Cardiac muscle cell (in vitro differentiated cells and primary cell): ENCODE measurements around the gene TNFRSF17. TPM values are rescaled to one million over a fixed set of nuclear protein-coding genes. Genes with fewer than 3 reads are reported as not detected.
A peak's percentile ranks its signal among the peaks of the same experiment; 100 is the strongest.

Experiments
- DNase-seq, 2 donors: peaks; one replicate each; pipeline versions ENCODE4 v3.0.0 to v3.0.0-alpha.2; 2010 to 2017; ENCODE audit warnings: low read depth in 1 of 2, low spot score in 1 of 2
- H3K27ac ChIP-seq: fragments of 200-600 bp; sonication (generic); 2 replicates; pipeline ENCODE4 v1.5.1; 2016
- H3K27me3 ChIP-seq: fragments of 200-600 bp; sonication (generic); 2 replicates; pipeline ENCODE4 v1.6.0; 2016; ENCODE audit warnings: control low read depth
- H3K36me3 ChIP-seq: fragments of 200-600 bp; sonication (generic); 2 replicates; pipeline ENCODE4 v1.5.1; 2016; ENCODE audit warnings: control low read depth
- H3K4me1 ChIP-seq: fragments of 200-600 bp; sonication (generic); 2 replicates; pipeline ENCODE4 v1.8.1; 2017; ENCODE audit warnings: low read depth, mild to moderate bottlenecking, mixed run types
- H3K4me3 ChIP-seq: fragments of 200-600 bp; sonication (generic); 2 replicates; pipeline ENCODE4 v1.5.1; 2016; ENCODE audit warnings: mild to moderate bottlenecking
- H3K9me3 ChIP-seq: fragments of 200-600 bp; sonication (generic); 2 replicates; pipeline ENCODE4 v1.5.1; 2017; ENCODE audit warnings: low read depth, mild to moderate bottlenecking, control low read depth
- CTCF ChIP-seq: IDR thresholded peaks from 2 replicates; pipeline ENCODE4 v1.5.1; 2012; ENCODE audit warnings: low read depth, mild to moderate bottlenecking, low read length
- polyA plus RNA-seq: library from polyadenylated mRNA; unstranded; fragments of >200 nt; fragmentation: Nextera tagmentation; extraction: Ambion mirVana; gene quantifications from 2 replicates; pipeline ENCODE4 v1.2.1, GENCODE V29; 2016
- total RNA-seq: library from RNA; depleted of rRNA; stranded (reverse); fragments of >200 nt; gene quantifications from 2 replicates; pipeline ENCODE4 v1.2.3, GENCODE V29; 2016

TNFRSF17 gene
- total and polyA plus RNA-seq, 2 experiments from 2014 or later = not detected

DNA sequence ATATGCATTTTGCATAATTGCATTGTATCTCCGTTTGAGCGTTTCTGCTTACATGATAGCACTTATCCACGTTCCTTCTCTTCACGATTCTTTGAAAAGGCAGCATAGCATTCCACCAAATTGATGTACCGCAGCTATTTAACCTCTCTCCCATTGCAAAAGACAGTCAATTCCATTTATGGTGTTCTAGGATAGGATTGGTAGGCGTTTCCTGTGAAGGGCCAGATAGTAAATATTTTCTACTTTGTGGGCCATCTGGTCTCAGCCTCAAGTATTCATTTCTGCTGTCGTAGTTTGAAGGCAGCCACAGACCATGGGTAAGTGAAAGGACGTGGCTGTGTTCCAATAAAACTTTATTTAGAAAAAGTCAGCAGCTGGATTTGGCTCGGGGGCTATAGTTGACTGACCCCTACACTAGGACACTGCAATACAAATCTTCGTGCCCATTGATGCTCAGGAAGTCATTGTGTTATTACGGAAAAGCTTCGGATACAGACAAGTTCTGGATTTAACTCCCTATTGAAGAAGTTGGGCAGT is 21.6 kb downstream of the TNFRSF17 start:
- no peaks in the 10 kb centered on the region for H3K27me3 ChIP-seq
- H3K4me3 ChIP-seq = no peak overlapping the region
- H3K4me1 ChIP-seq = no peaks in the 10 kb centered on the region
- H3K27ac ChIP-seq = no peak overlapping the region
- no peaks in the 10 kb centered on the region for H3K9me3 ChIP-seq
- TF ChIP-seq CTCF = no peak
- DNase-seq = peak in 1 of 2 donors; percentile 49
- H3K36me3 ChIP-seq = no peaks in the 10 kb centered on the region

GRCh38 chr16:11988258-11988978 is 23.4 kb downstream of the TNFRSF17 start:
- no peak for TF ChIP-seq CTCF
- Histone ChIP-seq H3K27me3 (no peaks in the 10 kb centered on the region), H3K4me3 (no peak overlapping the region), H3K4me1 (no peaks in the 10 kb centered on the region), H3K27ac (no peak overlapping the region), H3K36me3 (no peaks in the 10 kb centered on the region), H3K9me3 (no peaks in the 10 kb centered on the region)
- no peak for DNase-seq

GRCh38 chr16:11990702-11991390 is 25.8 kb downstream of the TNFRSF17 start:
- no peak overlapping the region for H3K4me3 ChIP-seq
- no peaks in the 10 kb centered on the region for H3K36me3 ChIP-seq
- no peaks in the 10 kb centered on the region for H3K9me3 ChIP-seq
- no peak for TF ChIP-seq CTCF
- H3K27ac ChIP-seq = no peak overlapping the region
- no peak for DNase-seq
- H3K27me3 ChIP-seq = no peaks in the 10 kb centered on the region
- H3K4me1 ChIP-seq = no peaks in the 10 kb centered on the region

DNA sequence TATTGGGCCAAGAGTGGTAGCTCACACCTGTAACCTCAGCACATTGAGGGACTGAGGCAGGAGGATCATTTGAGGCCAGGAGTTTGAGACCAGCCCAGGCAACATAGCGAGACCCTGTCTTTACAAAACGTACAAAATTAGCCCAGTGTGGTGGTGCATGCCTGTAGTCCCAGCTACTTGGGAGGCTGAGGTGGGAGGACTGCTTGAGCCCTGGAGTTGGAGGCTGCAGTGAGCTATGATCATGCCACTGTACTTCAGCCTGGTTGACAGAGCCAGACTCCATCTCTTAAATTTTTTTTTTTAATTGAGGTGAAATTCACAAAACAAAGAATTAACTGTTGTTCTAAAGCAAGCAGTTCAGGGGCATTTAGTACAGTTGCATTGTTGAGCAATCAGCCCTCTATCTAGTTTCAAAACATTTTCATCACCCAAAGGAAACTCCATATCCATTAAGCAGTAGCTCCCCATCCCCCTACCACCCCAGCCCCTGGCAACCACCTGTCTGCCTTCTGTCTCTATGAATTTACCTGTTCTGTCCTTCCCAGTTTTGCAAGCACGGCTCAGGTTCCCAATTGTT is 27.1 kb downstream of the TNFRSF17 start:
- peak in 1 of 2 donors; percentile 44 for DNase-seq
- Histone ChIP-seq H3K9me3 (no peaks in the 10 kb centered on the region), H3K4me1 (no peaks in the 10 kb centered on the region), H3K27ac (no peak overlapping the region), H3K36me3 (no peaks in the 10 kb centered on the region), H3K27me3 (no peaks in the 10 kb centered on the region), H3K4me3 (no peak overlapping the region)
- TF ChIP-seq CTCF = no peak

- no peak overlapping the region for H3K4me3 ChIP-seq
- no peak for DNase-seq
- H3K27me3 ChIP-seq = no peaks in the 10 kb centered on the region
- H3K36me3 ChIP-seq = no peaks in the 10 kb centered on the region
- no peak for TF ChIP-seq CTCF
- no peaks in the 10 kb centered on the region for H3K4me1 ChIP-seq
- no peaks in the 10 kb centered on the region for H3K9me3 ChIP-seq
- no peak overlapping the region for H3K27ac ChIP-seq
These were observed 27.8 kb downstream of the TNFRSF17 start for GRCh38 chr16:11992586-11993524.
